ENCODE results near the gene HEMGN. TPM values are rescaled to one million over a fixed set of nuclear protein-coding genes. Genes with fewer than 3 reads are reported as not detected.

Gene HEMGN
- total RNA-seq, 2 donors from 2014 or later: 1.4 TPM; not detected in 1

DNA sequence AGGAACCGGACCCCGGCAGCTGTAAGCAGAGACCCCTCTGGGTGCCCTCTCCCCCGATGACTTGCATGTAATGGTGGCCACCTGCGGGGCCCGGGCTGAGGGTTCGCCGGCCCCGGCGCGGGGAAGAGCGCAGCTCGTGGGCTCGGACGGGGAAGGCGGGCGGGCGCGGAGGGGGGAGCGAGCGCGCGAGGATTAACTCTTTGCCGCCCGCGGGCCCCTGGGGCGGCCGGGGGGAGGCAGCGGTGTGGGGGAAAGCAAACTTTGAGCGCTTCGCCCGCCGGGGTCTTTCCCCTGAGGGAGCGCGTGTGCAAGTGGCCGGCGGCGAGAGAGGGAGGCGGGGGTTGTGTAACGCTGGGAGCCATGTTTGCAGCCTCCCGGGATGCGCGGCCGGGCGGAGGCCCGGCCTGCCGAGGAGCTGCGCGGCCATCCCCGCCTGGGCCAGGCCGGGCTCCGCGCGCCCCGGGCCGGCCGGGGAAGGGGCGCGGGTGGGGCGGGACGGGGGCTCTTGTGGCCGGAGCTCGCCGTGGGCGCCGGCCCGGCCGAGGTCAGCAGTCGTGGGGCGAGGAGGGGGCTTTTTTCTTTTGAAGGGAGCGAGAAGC is 45.7 kb upstream of the HEMGN start:
- intact Hi-C loops (cut with DNase I): loop anchor here (2.0 kb wide), 1 partner anchor 61 kb away; the partner anchor contains the start of gene TRMO

GRCh38 chr9:97982683-97983588 is 45.0 kb upstream of the HEMGN start, which contains the start of gene ANP32B:
TSS of gene ANP32B (plus strand) at chr9:97983341. CDS start at chr9:97983556, 215 bp downstream.
- no peaks in the 10 kb centered on the region for H3K27me3 ChIP-seq (replicated peaks; ENCODE audit: insufficient read depth)
- intact Hi-C loops (cut with DNase I): loop anchor here (2.0 kb wide), 1 partner anchor 60 kb away; the partner anchor contains the start of gene TRMO
- peak; percentile 85 for DNase-seq (ENCODE audit: low spot score)
- H3K27ac ChIP-seq: peak within 1 kb of the TSS; percentile 97 to 99
- H3K4me3 ChIP-seq: peak within 1 kb of the TSS; percentile 95 to 97
- no peaks in the 10 kb centered on the region for H3K9me3 ChIP-seq
- peak; percentile 35 for TF ChIP-seq POLR2A (IDR thresholded peaks at IDR 0.05)
- TF ChIP-seq POLR2AphosphoS5 (IDR thresholded peaks at IDR 0.05): no peak
- TF ChIP-seq, protein P1, sequence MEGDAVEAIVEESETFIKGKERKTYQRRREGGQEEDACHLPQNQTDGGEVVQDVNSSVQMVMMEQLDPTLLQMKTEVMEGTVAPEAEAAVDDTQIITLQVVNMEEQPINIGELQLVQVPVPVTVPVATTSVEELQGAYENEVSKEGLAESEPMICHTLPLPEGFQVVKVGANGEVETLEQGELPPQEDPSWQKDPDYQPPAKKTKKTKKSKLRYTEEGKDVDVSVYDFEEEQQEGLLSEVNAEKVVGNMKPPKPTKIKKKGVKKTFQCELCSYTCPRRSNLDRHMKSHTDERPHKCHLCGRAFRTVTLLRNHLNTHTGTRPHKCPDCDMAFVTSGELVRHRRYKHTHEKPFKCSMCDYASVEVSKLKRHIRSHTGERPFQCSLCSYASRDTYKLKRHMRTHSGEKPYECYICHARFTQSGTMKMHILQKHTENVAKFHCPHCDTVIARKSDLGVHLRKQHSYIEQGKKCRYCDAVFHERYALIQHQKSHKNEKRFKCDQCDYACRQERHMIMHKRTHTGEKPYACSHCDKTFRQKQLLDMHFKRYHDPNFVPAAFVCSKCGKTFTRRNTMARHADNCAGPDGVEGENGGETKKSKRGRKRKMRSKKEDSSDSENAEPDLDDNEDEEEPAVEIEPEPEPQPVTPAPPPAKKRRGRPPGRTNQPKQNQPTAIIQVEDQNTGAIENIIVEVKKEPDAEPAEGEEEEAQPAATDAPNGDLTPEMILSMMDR (IDR thresholded peaks at IDR 0.05): peak; percentile 85 to 97 (median 90)
- WGBS: under 1% methylated on average over 71 of the region's 105 CpGs
- H3K36me3 ChIP-seq: no peaks in the 10 kb centered on the region
- H3K4me1 ChIP-seq (replicated peaks): peaks cover 9% of the 10 kb centered on the region

More for the DNA sequence above, 45.7 kb upstream of the HEMGN start:
- WGBS: 0% methylated on average over 40 of the region's 70 CpGs
- TF ChIP-seq POLR2AphosphoS5 (IDR thresholded peaks at IDR 0.05) (no peak), POLR2A (IDR thresholded peaks at IDR 0.05) (no peak)
- TF ChIP-seq, protein P1 (IDR thresholded peaks at IDR 0.05): no peak
- Histone ChIP-seq H3K4me1 (replicated peaks) (peaks cover 9% of the 10 kb centered on the region), H3K27me3 (replicated peaks; ENCODE audit: insufficient read depth) (no peaks in the 10 kb centered on the region), H3K9me3 (no peaks in the 10 kb centered on the region), H3K27ac (peak overlapping the region; percentile 97 to 99), H3K4me3 (peak overlapping the region; percentile 95 to 97), H3K36me3 (no peaks in the 10 kb centered on the region)
- DNase-seq (ENCODE audit: low spot score): peak; percentile 56

DNA sequence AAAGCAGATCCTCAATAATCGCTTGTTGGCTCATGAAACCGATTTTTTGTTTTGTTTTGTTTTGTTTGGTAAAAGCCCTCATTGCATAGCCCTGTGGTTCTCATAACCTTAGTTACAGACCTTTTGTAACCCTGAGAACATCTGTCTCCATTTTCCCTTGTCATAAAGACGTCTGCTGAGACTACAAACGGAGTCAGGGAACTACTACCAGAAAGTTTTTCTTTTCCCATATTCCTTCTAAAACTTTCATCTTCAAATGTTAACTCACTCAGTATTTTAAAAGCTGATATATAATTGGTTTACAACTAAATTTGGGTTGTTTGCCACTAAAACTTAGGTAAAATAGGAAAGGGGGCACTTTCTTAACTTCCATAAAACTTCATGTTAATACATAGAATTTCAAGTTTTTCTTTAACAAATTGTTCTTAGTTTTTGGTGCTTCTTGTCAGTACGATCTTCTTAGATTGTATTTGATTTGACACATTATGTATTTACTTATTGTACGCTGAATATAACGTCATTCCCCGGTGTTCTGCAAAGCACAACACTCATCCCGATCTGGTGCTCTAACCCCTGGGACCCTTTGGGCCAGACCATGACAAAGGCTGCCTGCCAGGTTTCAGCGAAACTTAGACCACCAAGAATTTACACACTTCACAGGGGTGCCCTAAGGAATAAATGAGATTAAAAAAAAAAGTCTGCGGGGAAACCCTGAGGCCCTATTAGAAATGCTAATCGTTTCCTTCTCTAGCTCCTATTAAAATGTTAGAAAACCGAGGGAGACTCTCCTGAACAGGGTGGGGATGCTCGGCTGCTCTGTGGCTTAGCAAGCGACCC is 44.1 kb upstream of the HEMGN start:
- intact Hi-C loops (cut with DNase I): loop anchor here (2.0 kb wide), 1 partner anchor 59 kb away; the partner anchor contains the start of gene TRMO
- H3K36me3 ChIP-seq: no peaks in the 10 kb centered on the region
- H3K27ac ChIP-seq: peak overlapping the region; percentile 97 to 99
- no peaks in the 10 kb centered on the region for H3K9me3 ChIP-seq
- no peak for TF ChIP-seq POLR2AphosphoS5 (IDR thresholded peaks at IDR 0.05)
- no peak for TF ChIP-seq POLR2A (IDR thresholded peaks at IDR 0.05)
- TF ChIP-seq, protein P1 (IDR thresholded peaks at IDR 0.05): no peak
- H3K4me3 ChIP-seq: peak overlapping the region; percentile 95 to 97
- H3K27me3 ChIP-seq (replicated peaks; ENCODE audit: insufficient read depth): no peaks in the 10 kb centered on the region
- no peak for DNase-seq (ENCODE audit: low spot score)
- peaks cover 9% of the 10 kb centered on the region for H3K4me1 ChIP-seq (replicated peaks)
- 42% methylated on average over 15 of the region's 15 CpGs for WGBS

DNA sequence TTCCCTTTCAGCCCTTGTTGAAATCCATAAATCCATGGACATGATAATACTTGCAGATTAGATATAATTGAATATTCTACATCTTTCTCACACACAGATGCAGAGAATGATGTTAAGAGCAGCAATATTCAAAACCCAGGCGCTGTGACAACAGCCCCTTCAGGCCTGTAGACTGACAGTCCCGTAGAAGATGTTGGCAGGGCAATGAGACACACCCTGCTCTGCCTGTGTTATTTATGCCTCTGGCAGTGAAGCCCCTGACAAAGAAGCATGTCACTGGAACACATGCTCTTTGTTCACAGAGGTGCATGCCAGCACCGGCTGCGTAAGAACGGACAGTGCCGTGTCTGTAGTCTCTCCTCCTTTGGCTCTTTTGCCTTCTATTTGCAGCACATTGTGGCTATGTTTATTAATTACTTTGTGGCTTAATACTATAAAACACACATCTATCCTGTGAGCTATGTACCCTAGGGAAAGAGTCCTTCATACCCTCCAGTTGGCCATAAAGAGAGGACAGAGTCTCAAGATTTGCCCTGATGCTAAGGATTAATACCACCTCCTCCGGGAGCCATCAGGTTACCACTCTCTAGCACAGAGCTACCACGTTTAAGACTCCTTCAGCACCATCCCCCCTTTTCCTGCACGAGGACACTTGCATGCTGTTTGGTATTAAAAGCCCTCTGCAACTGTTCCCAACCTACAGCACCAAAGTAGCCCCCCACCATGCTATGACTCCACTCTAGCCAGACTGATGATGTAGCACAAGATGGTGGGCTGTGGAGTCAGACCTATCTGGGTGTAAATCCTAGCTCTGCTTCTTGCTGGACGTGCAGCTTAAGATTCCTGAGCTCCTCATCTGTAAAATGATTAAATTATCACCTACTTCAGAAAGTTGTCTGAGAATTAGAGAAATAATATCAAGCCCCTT is 43.2 kb upstream of the HEMGN start:
- WGBS: 23% methylated on average over 10 of the region's 10 CpGs
- TF ChIP-seq POLR2A (IDR thresholded peaks at IDR 0.05) (no peak), POLR2AphosphoS5 (IDR thresholded peaks at IDR 0.05) (peak; percentile 45)
- TF ChIP-seq, protein P1 (IDR thresholded peaks at IDR 0.05): no peak
- H3K27me3 ChIP-seq (replicated peaks; ENCODE audit: insufficient read depth): no peaks in the 10 kb centered on the region
- peak overlapping the region; percentile 41 to 50 for H3K27ac ChIP-seq
- no peaks in the 10 kb centered on the region for H3K36me3 ChIP-seq
- H3K9me3 ChIP-seq: no peaks in the 10 kb centered on the region
- DNase-seq (ENCODE audit: low spot score): peak; percentile 62
- peaks cover 7% of the 10 kb centered on the region for H3K4me1 ChIP-seq (replicated peaks)
- no peak overlapping the region for H3K4me3 ChIP-seq
- intact Hi-C loops (cut with DNase I): no loop called here
